NCI-H774 (cell line): ENCODE measurements around the gene PDGFD.

Experiments
- DNase-seq: peaks from one replicate; lab custom pipeline; 2025; lab: John Stamatoyannopoulos, UW

PDGFD gene

GRCh38 chr11:103920449-103920848, 243.5 kb downstream of the PDGFD start:
- no peak for DNase-seq

GRCh38 chr11:103910721-103911120, 253.2 kb downstream of the PDGFD start:
- no peak for DNase-seq

GRCh38 chr11:103907548-103908455, 256.1 kb downstream of the PDGFD start:
- DNase-seq = no peak

- no peak for DNase-seq
Observed at GRCh38 chr11:103907136-103907535, 256.8 kb downstream of the PDGFD start.

- no peak for DNase-seq
Observed at GRCh38 chr11:103906291-103906867, 257.6 kb downstream of the PDGFD start.

GRCh38 chr11:103904324-103904667, 259.7 kb downstream of the PDGFD start:
- no peak for DNase-seq

GRCh38 chr11:103903621-103904323, 260.2 kb downstream of the PDGFD start:
- DNase-seq = no peak

GRCh38 chr11:103902994-103903393, 261.0 kb downstream of the PDGFD start:
- DNase-seq = no peak

GRCh38 chr11:103901656-103902055, 262.3 kb downstream of the PDGFD start:
- no peak for DNase-seq

GRCh38 chr11:103898577-103899336, 265.2 kb downstream of the PDGFD start:
- DNase-seq = no peak

GRCh38 chr11:103898065-103898464, 265.9 kb downstream of the PDGFD start:
- no peak for DNase-seq

GRCh38 chr11:103897160-103897936, 266.6 kb downstream of the PDGFD start:
- no peak for DNase-seq

GRCh38 chr11:103895106-103895505, 268.8 kb downstream of the PDGFD start:
- no peak for DNase-seq

- DNase-seq = no peak
Observed at GRCh38 chr11:103894673-103895072, 269.3 kb downstream of the PDGFD start.

- DNase-seq = no peak
Observed at GRCh38 chr11:103894034-103894433, 269.9 kb downstream of the PDGFD start.

- no peak for DNase-seq
Observed at GRCh38 chr11:103893371-103893770, 270.6 kb downstream of the PDGFD start.

GRCh38 chr11:103892603-103893002, 271.3 kb downstream of the PDGFD start:
- no peak for DNase-seq

- no peak for DNase-seq
Observed at GRCh38 chr11:103890654-103891053, 273.3 kb downstream of the PDGFD start.

GRCh38 chr11:103889679-103890078, 274.3 kb downstream of the PDGFD start:
- no peak for DNase-seq

- no peak for DNase-seq
Observed at GRCh38 chr11:103888541-103888951, 275.4 kb downstream of the PDGFD start.

- no peak for DNase-seq
Observed at GRCh38 chr11:103887001-103887658, 276.8 kb downstream of the PDGFD start.
